GM21390 (cell line): Measurements from ENCODE around the gene GJA9.
"Not testable (repeated sequence)": the region's sequence is repeated elsewhere in the genome, so short reads cannot be mapped to it uniquely, and the experiment has no call there.

Source experiments
- ATAC-seq: cut with Tn5 transposase; IDR thresholded peaks from one replicate; pipeline ENCODE4 v1.9.1; 2021; ENCODE audit not compliant: unreplicated experiment

The GJA9 gene

GRCh38 chr1:38881487-38881886 is at the start of gene GJA9:
Gene GJA9, minus strand, starts transcription at chr1:38881587. Its CDS starts 5,489 bp downstream, at chr1:38876098.
- no peak for ATAC-seq

- no peak for ATAC-seq
Measured at GRCh38 chr1:38929476-38929875, 48.1 kb upstream of the GJA9 start.

- ATAC-seq = no peak
Measured at GRCh38 chr1:38929054-38929453, 47.7 kb upstream of the GJA9 start.

GRCh38 chr1:38926091-38926490 is 44.7 kb upstream of the GJA9 start:
- ATAC-seq = no peak

- no peak for ATAC-seq
Measured at GRCh38 chr1:38925391-38925790, 44.0 kb upstream of the GJA9 start.

GRCh38 chr1:38923607-38924006 is 42.2 kb upstream of the GJA9 start:
- ATAC-seq = no peak

- no peak for ATAC-seq
Measured at GRCh38 chr1:38919130-38919529, 37.7 kb upstream of the GJA9 start.

GRCh38 chr1:38918568-38918967 is 37.2 kb upstream of the GJA9 start:
- no peak for ATAC-seq

GRCh38 chr1:38917772-38918171 is 36.4 kb upstream of the GJA9 start:
- ATAC-seq = no peak

- ATAC-seq = no peak
Measured at GRCh38 chr1:38917337-38917736, 36.0 kb upstream of the GJA9 start.

- ATAC-seq = no peak
Measured at GRCh38 chr1:38915352-38915948, 34.1 kb upstream of the GJA9 start.

GRCh38 chr1:38914908-38915307 is 33.5 kb upstream of the GJA9 start:
- not testable (repeated sequence) for ATAC-seq

GRCh38 chr1:38908821-38909220 is 27.4 kb upstream of the GJA9 start:
- ATAC-seq = no peak

GRCh38 chr1:38905985-38906384 is 24.6 kb upstream of the GJA9 start:
- no peak for ATAC-seq

- no peak for ATAC-seq
Measured at GRCh38 chr1:38899560-38899959, 18.2 kb upstream of the GJA9 start.

- no peak for ATAC-seq
Measured at GRCh38 chr1:38898653-38899230, 17.4 kb upstream of the GJA9 start.

GRCh38 chr1:38896169-38896568 is 14.8 kb upstream of the GJA9 start:
- ATAC-seq = no peak

- ATAC-seq = no peak
Measured at GRCh38 chr1:38892976-38893375, 11.6 kb upstream of the GJA9 start.

- no peak for ATAC-seq
Measured at GRCh38 chr1:38891753-38892152, 10.4 kb upstream of the GJA9 start.

GRCh38 chr1:38889589-38889988 is 8.2 kb upstream of the GJA9 start:
- ATAC-seq = no peak

- ATAC-seq = no peak
Measured at GRCh38 chr1:38888423-38889333, 7.3 kb upstream of the GJA9 start.

- no peak for ATAC-seq
Measured at GRCh38 chr1:38885092-38885491, 3.7 kb upstream of the GJA9 start.
